Measurements from ENCODE around the gene MIP.

The MIP gene

GRCh38 chr12:56476972-56477432 is 22.5 kb upstream of the MIP start:
- TF ChIP-seq CTCF (conservative IDR thresholded peaks at IDR 0.05; ENCODE audit: control insufficient read depth, insufficient read depth, low read depth, low read length) = no peak

GRCh38 chr12:56476143-56476542 is 21.7 kb upstream of the MIP start:
- DNase-seq (ENCODE audit: low read depth) = no peak
- H3K4me3 ChIP-seq (ENCODE audit: control insufficient read depth, low read depth, low read length) = no peak overlapping the region
- no peak for TF ChIP-seq CTCF (conservative IDR thresholded peaks at IDR 0.05; ENCODE audit: control insufficient read depth, insufficient read depth, low read depth, low read length)

More at GRCh38 chr12:56476972-56477432, 22.5 kb upstream of the MIP start:
- no peak for DNase-seq (ENCODE audit: low read depth)
- H3K4me3 ChIP-seq (ENCODE audit: control insufficient read depth, low read depth, low read length) = no peak overlapping the region

- H3K4me3 ChIP-seq (ENCODE audit: control insufficient read depth, low read depth, low read length) = no peak overlapping the region
- no peak for DNase-seq (ENCODE audit: low read depth)
- no peak for TF ChIP-seq CTCF (conservative IDR thresholded peaks at IDR 0.05; ENCODE audit: control insufficient read depth, insufficient read depth, low read depth, low read length)
These were observed 19.9 kb upstream of the MIP start for GRCh38 chr12:56474389-56474788.

GRCh38 chr12:56469007-56469930 is 14.8 kb upstream of the MIP start:
- peak; percentile 2 for DNase-seq (ENCODE audit: low read depth)
- no peak for TF ChIP-seq CTCF (conservative IDR thresholded peaks at IDR 0.05; ENCODE audit: control insufficient read depth, insufficient read depth, low read depth, low read length)
- H3K4me3 ChIP-seq (ENCODE audit: control insufficient read depth, low read depth, low read length) = peak overlapping the region; percentile 100

GRCh38 chr12:56468216-56469006 is 14.0 kb upstream of the MIP start, which contains the start of gene SPRYD4:
SPRYD4 (plus strand) TSS chr12:56468578; CDS start chr12:56468592, 14 bp downstream.
- peak; percentile 89 for DNase-seq (ENCODE audit: low read depth)
- peak within 1 kb of the TSS; percentile 100 for H3K4me3 ChIP-seq (ENCODE audit: control insufficient read depth, low read depth, low read length)
- TF ChIP-seq CTCF (conservative IDR thresholded peaks at IDR 0.05; ENCODE audit: control insufficient read depth, insufficient read depth, low read depth, low read length) = no peak

GRCh38 chr12:56462565-56462964 is 8.1 kb upstream of the MIP start:
- no peak overlapping the region for H3K4me3 ChIP-seq (ENCODE audit: control insufficient read depth, low read depth, low read length)
- no peak for DNase-seq (ENCODE audit: low read depth)
- no peak for TF ChIP-seq CTCF (conservative IDR thresholded peaks at IDR 0.05; ENCODE audit: control insufficient read depth, insufficient read depth, low read depth, low read length)

Measured in fibroblast of mammary gland (primary cell).